Gastroesophageal sphincter (tissue), 3 donors: ENCODE results near the gene ITM2C.

Source experiments
- POLR2AphosphoS5 ChIP-seq: sonication (generic); formaldehyde crosslinking; IDR thresholded peaks from one replicate; pipeline ENCODE4 v1.6.1; 2017; ENCODE audit warnings: antibody characterized with exemption
- TF ChIP-seq, protein P1 (sequence below), 4 experiments: fragments of 200-600 bp in 2 of 4; fragments of 450-650 bp in 2 of 4; sonication (generic) in 1 of 4; IDR thresholded peaks; one replicate each; pipeline ENCODE4 v1.5.1; 2017 to 2019; ENCODE audit warnings: antibody characterized with exemption in 4 of 4, mild to moderate bottlenecking in 2 of 4, moderate library complexity in 2 of 4

DNA sequence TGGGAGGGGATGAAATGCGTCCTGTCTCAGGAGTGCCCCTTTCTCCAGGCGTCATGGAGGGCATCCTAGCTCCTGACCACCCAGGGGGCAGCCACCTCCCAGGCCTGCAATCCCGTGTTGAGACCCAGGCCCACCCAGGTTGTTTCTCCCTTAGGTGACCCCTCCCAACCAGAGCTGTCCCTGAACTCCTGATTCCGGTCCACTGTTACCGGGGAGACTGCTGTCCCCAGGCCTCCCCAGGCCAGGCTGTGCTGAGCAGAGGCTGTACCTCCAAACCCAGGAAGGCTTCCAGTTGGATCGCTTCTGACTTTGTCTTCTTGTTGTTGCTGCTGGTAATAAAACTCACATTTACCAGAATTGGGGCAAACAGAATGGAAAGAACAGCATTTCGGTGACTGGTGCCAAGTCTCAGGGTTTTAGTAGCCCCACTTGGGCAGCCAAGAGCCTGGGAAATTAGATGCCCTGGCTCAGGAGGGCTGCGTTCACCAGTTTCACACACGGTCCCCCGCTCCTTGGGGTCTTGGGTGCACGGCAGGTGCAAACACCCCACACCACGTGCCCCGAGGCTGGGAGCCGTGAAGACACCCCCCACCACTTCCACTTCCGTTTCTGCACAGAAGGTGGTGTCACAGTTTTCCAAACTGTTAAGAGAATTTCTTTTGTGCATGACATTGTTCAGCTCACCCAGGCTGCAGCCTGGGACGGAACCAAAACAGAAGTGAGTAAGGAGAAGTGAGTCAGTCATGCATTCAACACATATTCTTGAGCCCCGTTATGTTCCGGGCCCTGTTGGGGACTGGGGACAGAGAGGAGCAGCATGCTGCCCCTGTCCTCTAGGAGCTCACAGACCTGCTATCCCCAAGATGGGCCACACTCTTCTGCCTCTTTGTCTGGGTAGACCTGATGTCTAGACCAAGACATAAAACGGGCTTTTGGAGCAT, 29.4 kb downstream of the ITM2C start:
- no peak for TF ChIP-seq POLR2AphosphoS5
- TF ChIP-seq, protein P1, sequence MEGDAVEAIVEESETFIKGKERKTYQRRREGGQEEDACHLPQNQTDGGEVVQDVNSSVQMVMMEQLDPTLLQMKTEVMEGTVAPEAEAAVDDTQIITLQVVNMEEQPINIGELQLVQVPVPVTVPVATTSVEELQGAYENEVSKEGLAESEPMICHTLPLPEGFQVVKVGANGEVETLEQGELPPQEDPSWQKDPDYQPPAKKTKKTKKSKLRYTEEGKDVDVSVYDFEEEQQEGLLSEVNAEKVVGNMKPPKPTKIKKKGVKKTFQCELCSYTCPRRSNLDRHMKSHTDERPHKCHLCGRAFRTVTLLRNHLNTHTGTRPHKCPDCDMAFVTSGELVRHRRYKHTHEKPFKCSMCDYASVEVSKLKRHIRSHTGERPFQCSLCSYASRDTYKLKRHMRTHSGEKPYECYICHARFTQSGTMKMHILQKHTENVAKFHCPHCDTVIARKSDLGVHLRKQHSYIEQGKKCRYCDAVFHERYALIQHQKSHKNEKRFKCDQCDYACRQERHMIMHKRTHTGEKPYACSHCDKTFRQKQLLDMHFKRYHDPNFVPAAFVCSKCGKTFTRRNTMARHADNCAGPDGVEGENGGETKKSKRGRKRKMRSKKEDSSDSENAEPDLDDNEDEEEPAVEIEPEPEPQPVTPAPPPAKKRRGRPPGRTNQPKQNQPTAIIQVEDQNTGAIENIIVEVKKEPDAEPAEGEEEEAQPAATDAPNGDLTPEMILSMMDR (IDR thresholded peaks at IDR 0.05) = no peak
